Activated T-helper 2 cell treated with anti-CD3 and anti-CD28 coated beads, Interferon-gamma antibody, Interleukin-2, Interleukin-4, amounts not matched to agents 10 μg/mL and 5 μg/mL and 100 μg/mL, durations not matched to agents 14 hours and 24 hours and 36 hours (primary cell): ENCODE measurements around the gene MGLL. TPM values are rescaled to one million over a fixed set of nuclear protein-coding genes. Genes with fewer than 3 reads are reported as not detected.

Experiments
- DNase-seq: peaks from one replicate; pipeline ENCODE4 v3.0.0; 2021; ENCODE audit warnings: low spot score
- H3K27ac Mint-ChIP-seq: one replicate; pipeline ENCODE4 v1.8.0; 2021; ENCODE audit warnings: mixed read lengths
- H3K27me3 Mint-ChIP-seq: one replicate; pipeline ENCODE4 v1.8.0; 2021; ENCODE audit warnings: low read depth, mixed read lengths
- H3K36me3 Mint-ChIP-seq: one replicate; pipeline ENCODE4 v1.8.0; 2021; ENCODE audit warnings: low read depth, mixed read lengths
- H3K4me1 Mint-ChIP-seq: one replicate; pipeline ENCODE4 v1.8.0; 2021; ENCODE audit warnings: low read depth, mixed read lengths
- H3K4me3 Mint-ChIP-seq: one replicate; pipeline ENCODE4 v1.8.0; 2021; ENCODE audit warnings: low read depth, mild to moderate bottlenecking, moderate library complexity, mixed read lengths
- H3K9me3 Mint-ChIP-seq: one replicate; pipeline ENCODE4 v1.8.0; 2021; ENCODE audit warnings: mixed read lengths
- intact Hi-C: fragments of 100-400 bp; cut with micrococcal nuclease; formaldehyde crosslinking; loops from one replicate; pipeline ENCODE4 v1.15.1; 2023
- total RNA-seq: library from RNA; stranded (reverse); gene quantifications from 2 replicates; pipeline ENCODE4 v1.2.3, GENCODE V29; 2022

Gene MGLL
- total RNA-seq, 1 donor from 2014 or later, result 6.6 TPM

DNA sequence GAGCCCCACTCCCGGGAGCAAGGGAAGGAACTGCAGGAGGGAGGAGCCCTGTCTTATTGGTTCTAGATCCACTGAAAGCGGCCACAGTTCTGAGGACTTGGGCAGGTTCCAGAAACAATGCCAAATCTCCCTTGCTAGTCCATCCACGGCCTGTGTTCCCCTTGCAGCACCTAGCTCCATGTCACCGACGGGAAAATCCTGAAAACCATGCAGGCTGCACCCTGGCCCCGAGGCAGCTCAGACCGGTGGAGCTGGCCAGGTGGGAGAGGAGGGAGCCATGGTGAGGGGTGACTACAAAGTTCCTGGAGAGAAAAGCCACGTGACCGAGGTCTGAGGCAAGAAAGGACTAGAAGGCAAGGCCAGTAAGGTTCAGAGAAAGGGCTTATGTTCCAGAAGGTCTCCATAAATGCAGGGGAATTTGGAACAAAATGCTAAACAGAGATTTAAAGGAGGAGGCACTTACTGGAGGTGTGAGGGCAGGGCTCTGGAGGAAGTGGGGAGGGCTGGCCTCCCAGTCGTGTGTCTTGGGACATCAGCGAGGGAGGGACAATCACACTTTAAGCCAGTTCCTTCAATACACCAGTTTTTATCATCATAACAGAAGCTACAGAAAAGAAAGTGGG is 5.4 kb downstream of the MGLL start:
- H3K36me3 Mint-ChIP-seq, result peaks cover 4% of the 10 kb centered on the region
- DNase-seq, result no peak

DNA sequence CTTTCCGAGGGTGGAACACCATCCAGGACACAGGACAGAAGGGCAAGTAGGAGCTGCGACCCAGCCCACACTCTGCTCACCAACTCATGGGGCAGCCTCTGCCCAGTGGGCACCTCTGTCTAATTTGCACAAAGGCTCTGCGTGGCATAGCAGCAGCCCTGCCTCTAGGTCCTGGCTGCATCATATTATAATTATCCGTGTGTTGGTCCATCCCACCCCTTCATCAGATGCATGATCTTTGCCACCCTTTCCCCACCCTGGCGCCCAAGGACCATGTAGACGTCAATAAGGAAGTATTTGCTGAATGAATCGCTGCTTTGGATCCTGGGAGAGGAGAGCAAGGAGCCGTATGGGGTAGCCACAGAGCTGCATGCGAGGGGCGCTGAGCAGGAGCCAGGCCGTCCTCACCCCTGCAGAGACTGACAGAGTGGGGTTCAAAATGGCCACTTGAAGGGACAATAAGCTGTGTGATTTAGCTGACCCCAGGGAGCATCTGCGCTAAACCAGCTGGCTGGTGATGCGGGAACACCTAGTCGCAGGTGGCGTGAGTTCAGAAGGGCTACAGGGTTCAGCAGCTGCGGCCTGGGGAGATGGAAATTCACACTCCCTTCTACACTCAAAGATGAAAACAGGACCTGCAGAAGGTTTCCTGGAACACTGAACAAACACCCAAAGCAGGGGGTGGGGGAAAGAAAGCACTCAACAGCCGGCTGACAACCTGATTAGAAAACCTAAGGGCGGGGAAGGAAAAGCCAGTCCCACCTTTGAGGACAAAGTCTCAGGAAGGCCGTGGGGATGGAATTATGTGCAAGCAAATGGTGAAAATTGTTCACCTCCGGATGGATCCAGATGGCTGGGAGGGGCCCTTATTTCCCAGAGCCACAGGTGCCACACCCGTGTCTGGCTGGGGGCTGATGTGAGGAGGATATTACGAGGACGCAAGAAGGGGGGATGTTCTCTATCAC is 6.4 kb downstream of the MGLL start:
- DNase-seq, result no peak
- Mint-ChIP-seq H3K9me3 (no peaks in the 10 kb centered on the region), H3K27ac (no peak overlapping the region), H3K36me3 (peaks cover 4% of the 10 kb centered on the region), H3K4me1 (peaks cover 4% of the 10 kb centered on the region), H3K4me3 (no peak overlapping the region), H3K27me3 (peaks cover 20% of the 10 kb centered on the region)
- intact Hi-C loops, result no loop called here

More for the DNA sequence above, 5.4 kb downstream of the MGLL start:
- Mint-ChIP-seq H3K4me3 (no peak overlapping the region), H3K4me1 (peaks cover 13% of the 10 kb centered on the region), H3K27ac (no peak overlapping the region), H3K27me3 (peaks cover 19% of the 10 kb centered on the region), H3K9me3 (no peaks in the 10 kb centered on the region)
- intact Hi-C loops, result no loop called here

DNA sequence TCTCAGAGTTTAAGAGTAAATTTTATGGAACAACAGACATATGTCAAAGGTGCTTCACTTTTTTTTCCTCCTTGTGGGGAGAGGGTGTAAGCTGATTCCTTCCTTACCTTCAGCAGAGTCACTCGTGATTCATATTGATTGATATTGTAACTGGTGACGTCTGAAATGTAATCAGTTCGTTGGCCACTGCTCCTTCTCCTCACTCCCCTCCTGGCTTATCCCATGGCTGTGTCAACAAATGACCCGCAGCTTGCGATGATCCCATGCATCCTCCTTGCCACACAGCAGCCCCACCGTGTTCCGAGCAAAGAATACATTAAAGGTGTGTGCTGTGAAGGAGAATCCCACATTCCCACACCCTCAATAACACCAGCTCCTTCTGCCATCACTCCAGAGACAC is 7.3 kb downstream of the MGLL start:
- peaks cover 17% of the 10 kb centered on the region for H3K27me3 Mint-ChIP-seq
- H3K4me1 Mint-ChIP-seq, result no peaks in the 10 kb centered on the region
- H3K9me3 Mint-ChIP-seq, result no peaks in the 10 kb centered on the region
- DNase-seq, result no peak
- intact Hi-C loops, result no loop called here
- no peak overlapping the region for H3K4me3 Mint-ChIP-seq
- H3K36me3 Mint-ChIP-seq, result no peaks in the 10 kb centered on the region
- no peak overlapping the region for H3K27ac Mint-ChIP-seq

DNA sequence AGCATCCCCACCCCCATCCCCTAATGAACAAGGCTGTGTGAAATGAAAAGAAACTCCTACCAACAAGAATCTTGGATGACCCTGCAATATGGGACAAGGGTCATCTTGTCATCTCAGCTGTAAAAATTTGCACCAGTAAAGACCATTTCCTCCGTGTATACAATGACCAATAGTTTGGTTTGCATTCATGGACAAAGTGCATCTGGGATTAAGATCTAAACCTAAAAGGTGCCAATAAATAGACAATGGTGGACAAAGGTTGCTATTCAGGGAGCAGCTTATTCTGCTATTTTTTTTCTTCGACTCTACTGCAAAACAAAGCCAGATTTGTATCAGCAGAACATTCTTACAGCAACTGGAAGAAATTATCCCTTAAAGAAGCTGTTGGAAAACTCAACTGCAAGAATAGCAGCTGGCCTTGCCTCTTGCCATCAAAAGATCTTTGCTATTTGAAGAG is 8.0 kb downstream of the MGLL start:
- no peaks in the 10 kb centered on the region for H3K9me3 Mint-ChIP-seq
- H3K27me3 Mint-ChIP-seq, result peaks cover 18% of the 10 kb centered on the region
- intact Hi-C loops, result no loop called here
- H3K36me3 Mint-ChIP-seq, result no peaks in the 10 kb centered on the region
- no peaks in the 10 kb centered on the region for H3K4me1 Mint-ChIP-seq
- no peak overlapping the region for H3K27ac Mint-ChIP-seq
- no peak for DNase-seq
- H3K4me3 Mint-ChIP-seq, result no peak overlapping the region

DNA sequence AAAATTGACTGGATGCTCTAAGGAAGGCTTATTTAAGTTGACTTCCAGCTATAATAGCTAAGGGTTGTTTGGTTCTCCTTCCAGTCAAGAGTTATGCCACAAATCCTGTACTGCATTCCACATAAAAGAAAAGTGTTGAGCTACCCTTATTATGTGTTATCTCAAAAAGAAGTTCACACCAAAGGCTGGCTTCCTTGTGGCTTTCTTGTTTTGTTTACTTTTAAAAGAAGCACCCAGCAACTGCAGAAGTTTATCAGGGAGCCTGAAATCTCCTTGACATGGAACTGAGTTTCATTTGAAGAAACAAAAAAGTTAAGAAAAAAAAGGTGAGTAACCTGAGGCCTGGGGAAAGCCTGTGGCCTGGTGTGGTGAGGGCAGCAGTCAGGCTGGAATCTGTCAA is 10.2 kb downstream of the MGLL start:
- peaks cover 7% of the 10 kb centered on the region for H3K4me1 Mint-ChIP-seq
- intact Hi-C loops, result no loop called here
- H3K9me3 Mint-ChIP-seq, result peaks cover 4% of the 10 kb centered on the region
- H3K27ac Mint-ChIP-seq, result no peak overlapping the region
- peaks cover 4% of the 10 kb centered on the region for H3K36me3 Mint-ChIP-seq
- H3K4me3 Mint-ChIP-seq, result no peak overlapping the region
- peaks cover 26% of the 10 kb centered on the region for H3K27me3 Mint-ChIP-seq
- no peak for DNase-seq

DNA sequence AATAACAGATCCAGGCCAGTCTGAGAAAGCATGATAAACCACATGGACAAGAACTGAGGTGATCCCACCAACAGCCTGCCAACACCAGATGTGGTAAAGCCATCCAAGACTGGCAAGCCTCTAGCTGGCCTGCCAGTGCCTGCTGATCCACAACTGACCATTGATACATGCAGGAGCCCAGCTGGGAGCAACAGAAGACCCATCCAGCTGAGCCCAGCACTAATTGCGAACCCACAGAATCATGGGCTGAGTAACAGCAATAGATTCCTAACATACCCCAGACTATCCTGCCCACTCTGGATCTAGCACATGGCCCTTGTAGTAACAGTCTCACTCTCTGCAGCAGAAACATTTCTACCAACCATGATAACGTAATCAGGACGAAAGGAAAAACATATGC is 10.6 kb downstream of the MGLL start:
- Mint-ChIP-seq H3K27me3 (peaks cover 26% of the 10 kb centered on the region), H3K4me3 (no peak overlapping the region), H3K36me3 (peaks cover 4% of the 10 kb centered on the region), H3K9me3 (peaks cover 4% of the 10 kb centered on the region), H3K4me1 (peaks cover 7% of the 10 kb centered on the region), H3K27ac (no peak overlapping the region)
- DNase-seq, result no peak
- intact Hi-C loops, result no loop called here

DNA sequence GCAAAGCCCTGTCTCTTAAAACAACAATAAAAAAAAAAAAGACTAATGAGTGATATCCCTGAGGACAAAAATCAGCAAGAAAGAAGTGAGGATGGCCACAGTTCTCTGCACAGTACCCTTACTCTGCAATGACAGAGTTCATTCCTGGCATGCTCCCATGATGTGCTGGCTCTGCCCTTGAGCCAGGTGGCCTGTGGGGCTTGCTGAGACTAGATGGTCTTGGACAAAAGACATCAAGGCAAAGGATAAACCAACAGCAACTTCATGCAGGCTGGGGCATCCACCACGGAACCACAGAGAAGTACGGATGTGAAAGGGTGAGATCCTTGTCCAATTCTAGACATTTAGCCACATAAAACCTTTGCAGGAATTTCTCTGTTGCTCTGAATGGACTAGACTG is 12.7 kb downstream of the MGLL start:
- Mint-ChIP-seq H3K4me3 (no peak overlapping the region), H3K27ac (no peak overlapping the region), H3K4me1 (peaks cover 7% of the 10 kb centered on the region), H3K27me3 (peaks cover 26% of the 10 kb centered on the region), H3K36me3 (peaks cover 4% of the 10 kb centered on the region), H3K9me3 (peaks cover 4% of the 10 kb centered on the region)
- no peak for DNase-seq
- intact Hi-C loops, result no loop called here

DNA sequence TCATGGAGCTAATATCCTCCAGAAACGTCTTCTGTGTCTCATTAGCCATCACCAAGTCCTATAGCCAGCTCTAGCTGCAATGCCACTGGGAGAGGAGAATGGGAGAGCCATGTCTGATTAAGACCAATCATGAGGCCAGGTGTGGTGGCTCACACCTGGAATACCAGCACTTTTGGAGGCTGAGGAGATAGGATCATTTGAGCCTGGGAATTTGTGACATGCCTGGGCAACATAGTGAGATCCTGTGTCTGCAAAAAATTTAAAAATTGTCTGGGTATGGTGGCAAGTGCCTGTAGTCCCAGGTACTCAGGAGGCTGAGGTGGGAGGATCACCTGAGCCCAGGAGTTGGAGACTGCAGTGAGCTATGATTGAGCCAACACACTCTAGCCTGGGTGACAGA is 13.1 kb downstream of the MGLL start:
- H3K9me3 Mint-ChIP-seq, result peaks cover 4% of the 10 kb centered on the region
- DNase-seq, result no peak
- H3K36me3 Mint-ChIP-seq, result peaks cover 4% of the 10 kb centered on the region
- no peak overlapping the region for H3K27ac Mint-ChIP-seq
- H3K4me1 Mint-ChIP-seq, result peaks cover 7% of the 10 kb centered on the region
- peaks cover 26% of the 10 kb centered on the region for H3K27me3 Mint-ChIP-seq
- H3K4me3 Mint-ChIP-seq, result no peak overlapping the region
- intact Hi-C loops, result no loop called here

DNA sequence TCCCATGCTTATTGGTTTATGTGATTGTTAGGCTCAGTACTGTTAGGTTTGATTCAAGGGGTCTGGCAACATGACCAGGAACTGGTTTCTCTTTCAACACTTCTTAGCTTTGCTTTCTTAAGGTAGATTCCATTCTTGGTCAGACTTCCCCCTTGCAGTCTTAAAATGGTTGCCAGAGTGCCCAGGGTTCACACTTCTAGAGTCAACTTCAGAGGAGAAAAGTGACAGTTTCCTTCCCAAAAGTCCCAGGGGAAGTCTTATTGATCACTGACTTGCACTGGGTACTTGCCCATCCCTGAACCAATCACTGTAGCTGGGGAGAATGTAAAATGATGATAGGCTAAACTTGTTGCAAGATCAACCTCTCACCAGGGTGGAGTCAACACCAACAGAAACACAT is 14.1 kb downstream of the MGLL start:
- Mint-ChIP-seq H3K27me3 (peaks cover 23% of the 10 kb centered on the region), H3K4me1 (peaks cover 7% of the 10 kb centered on the region), H3K36me3 (peaks cover 4% of the 10 kb centered on the region), H3K9me3 (peaks cover 4% of the 10 kb centered on the region), H3K27ac (no peak overlapping the region), H3K4me3 (no peak overlapping the region)
- no peak for DNase-seq
- intact Hi-C loops, result no loop called here

DNA sequence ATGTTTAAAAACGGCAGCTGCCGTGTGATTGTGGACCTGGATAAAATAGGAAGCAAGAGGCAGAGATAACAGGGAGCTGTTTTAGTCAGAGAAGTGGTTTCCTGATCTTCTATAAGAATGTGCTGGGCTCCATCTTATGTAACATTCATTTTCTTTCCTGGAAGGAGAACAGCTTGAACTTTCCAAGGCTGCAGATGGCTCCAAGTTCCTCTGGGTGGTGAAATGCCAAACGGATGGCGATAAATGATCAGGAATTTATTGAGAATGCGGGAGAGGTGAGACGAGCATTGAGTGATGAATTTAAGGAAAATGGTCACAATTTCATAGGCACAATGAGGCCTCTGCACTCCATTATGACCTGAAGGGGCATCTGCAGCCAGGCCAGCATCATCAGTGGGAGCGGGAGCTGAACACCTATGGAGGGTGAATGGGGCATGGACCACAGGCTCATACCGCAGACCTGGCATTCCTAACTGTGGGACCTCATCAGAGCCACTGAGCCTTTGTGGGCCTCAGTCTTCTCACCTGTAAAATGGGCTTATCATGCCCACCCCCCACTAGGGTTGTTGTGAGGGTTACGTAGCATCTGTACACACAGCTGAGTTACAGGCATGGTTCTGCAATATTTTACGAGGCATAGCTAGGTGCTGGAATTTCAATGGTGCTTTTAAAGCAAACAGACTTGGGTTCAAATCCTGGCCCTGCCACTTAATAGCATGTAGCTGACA is 17.1 kb downstream of the MGLL start:
- intact Hi-C loops, result no loop called here
- Mint-ChIP-seq H3K4me3 (no peak overlapping the region), H3K9me3 (peaks cover 4% of the 10 kb centered on the region), H3K27me3 (peaks cover 13% of the 10 kb centered on the region), H3K27ac (no peak overlapping the region), H3K36me3 (peaks cover 8% of the 10 kb centered on the region), H3K4me1 (peaks cover 16% of the 10 kb centered on the region)
- DNase-seq, result no peak

DNA sequence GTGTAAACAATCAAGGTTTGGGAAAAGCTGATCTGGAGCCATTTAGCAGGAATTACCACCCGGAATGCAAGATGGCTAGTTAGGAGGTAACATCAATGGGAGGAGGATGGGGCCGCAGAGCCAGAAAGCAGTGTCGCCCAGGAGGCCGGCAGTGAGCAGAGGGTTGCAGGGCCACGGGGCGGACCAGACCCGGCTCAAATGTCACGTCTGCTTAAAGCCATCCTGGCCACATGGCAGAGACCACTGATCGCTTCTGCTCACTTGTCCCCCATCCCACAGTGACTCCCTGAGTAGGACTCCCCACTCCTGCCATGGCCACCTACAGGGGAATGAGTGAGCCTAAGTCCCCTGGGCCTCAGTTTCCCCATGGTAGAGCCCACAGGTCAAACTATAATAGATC is 18.2 kb downstream of the MGLL start:
- peaks cover 8% of the 10 kb centered on the region for H3K27me3 Mint-ChIP-seq
- no peak for DNase-seq
- H3K27ac Mint-ChIP-seq, result no peak overlapping the region
- H3K4me3 Mint-ChIP-seq, result no peak overlapping the region
- H3K36me3 Mint-ChIP-seq, result peaks cover 8% of the 10 kb centered on the region
- H3K4me1 Mint-ChIP-seq, result peaks cover 22% of the 10 kb centered on the region
- intact Hi-C loops, result loop anchor here (5.0 kb wide), 1 partner anchor 52 kb away; no protein-coding TSS in a partner anchor
- peaks cover 4% of the 10 kb centered on the region for H3K9me3 Mint-ChIP-seq

DNA sequence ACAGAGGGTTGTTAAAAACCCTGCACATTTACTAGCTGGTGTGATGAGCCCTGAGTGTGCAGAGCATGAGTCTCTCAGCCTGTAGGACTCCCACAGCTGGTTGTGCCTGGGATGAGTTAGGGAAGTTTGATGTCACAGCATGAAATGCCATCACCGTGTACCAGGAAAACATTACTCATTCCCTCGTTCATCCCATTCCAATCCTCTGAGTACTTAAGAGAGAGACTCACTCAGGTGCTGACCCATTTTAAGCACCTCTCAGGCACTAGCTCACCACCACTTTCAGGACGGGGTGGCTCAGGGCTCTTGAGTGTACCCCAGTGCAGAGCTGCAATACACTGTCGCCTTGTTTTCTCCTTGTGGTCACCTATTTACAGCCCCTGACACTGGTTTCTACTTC is 18.7 kb downstream of the MGLL start:
- peaks cover 4% of the 10 kb centered on the region for H3K9me3 Mint-ChIP-seq
- intact Hi-C loops, result loop anchor here (5.0 kb wide), 1 partner anchor 51 kb away; no protein-coding TSS in a partner anchor

More for the DNA sequence above, 18.7 kb downstream of the MGLL start:
- Mint-ChIP-seq H3K4me3 (no peak overlapping the region), H3K4me1 (peaks cover 22% of the 10 kb centered on the region), H3K27ac (no peak overlapping the region), H3K27me3 (peaks cover 5% of the 10 kb centered on the region), H3K36me3 (peaks cover 8% of the 10 kb centered on the region)
- no peak for DNase-seq
